GM13977 (cell line): Measurements from ENCODE around the gene PUDP.
"Not testable (repeated sequence)": the region's sequence is repeated elsewhere in the genome, so short reads cannot be mapped to it uniquely, and the experiment has no call there.

Experiments used
- DNase-seq: peaks from one replicate; pipeline ENCODE4 v3.0.0; 2012; ENCODE audit warnings: low spot score
- CTCF ChIP-seq: IDR thresholded peaks from 2 replicates; pipeline ENCODE4 v1.5.1; 2012; ENCODE audit warnings: mild to moderate bottlenecking, control low read depth; ENCODE audit not compliant: insufficient read depth; ENCODE audit errors: extremely low read depth, missing control alignments
- in situ Hi-C: fragments of 300-500 bp; cut with MboI; formaldehyde crosslinking; loops from one replicate; pipeline ENCODE4 v1.12.0; 2022; ENCODE audit warnings: low sequenced_read_pairs, low pct_unique_long_range_greater_than_20kb, mixed read lengths, inconsistent platforms; ENCODE audit not compliant: unreplicated experiment

Gene PUDP

GRCh38 chrX:7184816-7185215 is 36.9 kb upstream of the PUDP start:
- DNase-seq = no peak
- in situ Hi-C loops = no loop called here
- TF ChIP-seq CTCF = no peak

- no peak for TF ChIP-seq CTCF
- DNase-seq = no peak
- in situ Hi-C loops = no loop called here
These were observed 31.5 kb upstream of the PUDP start for GRCh38 chrX:7179446-7179845.

- in situ Hi-C loops, DNase-seq: not testable (repeated sequence)
These were observed 30.9 kb upstream of the PUDP start for GRCh38 chrX:7178859-7179258.

- peak; percentile 31 for TF ChIP-seq CTCF
- in situ Hi-C loops = no loop called here
- DNase-seq = no peak
These were observed 22.9 kb upstream of the PUDP start for GRCh38 chrX:7170898-7171297.

- no peak for DNase-seq
- in situ Hi-C loops = no loop called here
- no peak for TF ChIP-seq CTCF
These were observed 21.7 kb upstream of the PUDP start for GRCh38 chrX:7169627-7170026.

- TF ChIP-seq CTCF = no peak
- in situ Hi-C loops = no loop called here
- no peak for DNase-seq
These were observed 20.4 kb upstream of the PUDP start for GRCh38 chrX:7168371-7168770.

- no peak for DNase-seq
These were observed 16.2 kb upstream of the PUDP start for GRCh38 chrX:7164174-7164573.

More at GRCh38 chrX:7164174-7164573, 16.2 kb upstream of the PUDP start:
- no peak for TF ChIP-seq CTCF
- in situ Hi-C loops = no loop called here
